ENCODE results near the gene SMYD3. TPM values are rescaled to one million over a fixed set of nuclear protein-coding genes. Genes with fewer than 3 reads are reported as not detected.
A peak's percentile ranks its signal among the peaks of the same experiment; 100 is the strongest.

SMYD3 gene
- total RNA-seq, 3 donors from 2014 or later = 16.3 to 18.0 (median 16.4) TPM

DNA sequence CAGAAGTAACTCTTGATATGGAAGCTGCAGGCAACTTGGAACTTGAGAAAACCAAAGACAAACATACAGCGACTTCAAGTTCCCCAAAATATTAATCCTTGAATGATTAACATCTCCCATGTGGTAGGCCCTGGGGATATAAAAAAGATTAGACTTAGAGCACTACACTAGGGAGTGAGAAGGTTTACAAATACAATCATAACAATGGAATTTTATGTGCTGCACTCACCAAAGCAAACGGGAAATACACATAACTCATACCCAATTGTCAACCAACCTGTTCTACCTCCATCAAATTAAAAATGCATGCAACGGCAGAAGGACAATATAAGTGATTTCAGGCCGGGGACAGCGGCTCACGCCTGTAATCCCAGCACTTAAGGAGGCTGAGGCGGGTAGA is 3.7 kb downstream of the SMYD3 start:
- ATAC-seq (peak; percentile 49), DNase-seq (peak in 1 of 3 donors; percentile 23)
- intact Hi-C loops (cut with DNase I, micrococcal nuclease) = no loop called here
- TF ChIP-seq, protein P1, sequence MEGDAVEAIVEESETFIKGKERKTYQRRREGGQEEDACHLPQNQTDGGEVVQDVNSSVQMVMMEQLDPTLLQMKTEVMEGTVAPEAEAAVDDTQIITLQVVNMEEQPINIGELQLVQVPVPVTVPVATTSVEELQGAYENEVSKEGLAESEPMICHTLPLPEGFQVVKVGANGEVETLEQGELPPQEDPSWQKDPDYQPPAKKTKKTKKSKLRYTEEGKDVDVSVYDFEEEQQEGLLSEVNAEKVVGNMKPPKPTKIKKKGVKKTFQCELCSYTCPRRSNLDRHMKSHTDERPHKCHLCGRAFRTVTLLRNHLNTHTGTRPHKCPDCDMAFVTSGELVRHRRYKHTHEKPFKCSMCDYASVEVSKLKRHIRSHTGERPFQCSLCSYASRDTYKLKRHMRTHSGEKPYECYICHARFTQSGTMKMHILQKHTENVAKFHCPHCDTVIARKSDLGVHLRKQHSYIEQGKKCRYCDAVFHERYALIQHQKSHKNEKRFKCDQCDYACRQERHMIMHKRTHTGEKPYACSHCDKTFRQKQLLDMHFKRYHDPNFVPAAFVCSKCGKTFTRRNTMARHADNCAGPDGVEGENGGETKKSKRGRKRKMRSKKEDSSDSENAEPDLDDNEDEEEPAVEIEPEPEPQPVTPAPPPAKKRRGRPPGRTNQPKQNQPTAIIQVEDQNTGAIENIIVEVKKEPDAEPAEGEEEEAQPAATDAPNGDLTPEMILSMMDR (IDR thresholded peaks at IDR 0.05) = no peak
- H3K4me3 ChIP-seq = no peak overlapping the region
- H3K9me3 ChIP-seq = no peaks in the 10 kb centered on the region
- H3K36me3 ChIP-seq (ENCODE audit: low read depth) = no peaks in the 10 kb centered on the region
- peaks cover 5% of the 10 kb centered on the region for H3K4me1 ChIP-seq (ENCODE audit: low read depth)

DNA sequence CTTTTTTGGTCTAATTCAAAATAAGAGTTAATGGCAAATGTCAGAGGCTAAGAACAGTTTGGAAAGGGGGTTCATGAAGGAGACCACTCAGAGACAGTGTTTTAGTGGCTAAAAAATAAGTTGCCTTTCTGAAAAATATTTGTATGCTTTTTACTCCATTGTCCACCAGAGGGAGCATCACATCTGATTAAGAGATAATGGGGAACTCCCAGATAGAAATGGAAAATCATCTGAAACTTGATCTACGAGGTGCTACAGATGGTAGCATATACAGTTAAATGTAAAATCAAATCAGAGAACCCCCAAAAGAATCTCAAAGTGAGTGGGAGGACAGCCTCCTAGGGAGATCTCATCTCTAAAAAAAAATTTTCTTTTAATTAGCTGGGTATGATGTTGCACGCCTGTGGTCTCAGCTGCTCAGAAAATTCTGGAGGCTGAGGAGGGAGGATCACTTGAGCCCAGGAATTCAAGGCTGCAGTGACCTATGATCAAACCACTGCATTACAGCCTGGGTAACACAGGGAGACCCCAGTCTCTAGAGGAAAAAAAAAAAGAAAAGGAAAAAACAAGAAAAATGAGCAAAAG is 9.7 kb downstream of the SMYD3 start:
- peak; percentile 68 for ATAC-seq
- peak in 1 of 3 donors; percentile 60 for DNase-seq
- intact Hi-C loops (cut with DNase I, micrococcal nuclease) = loop anchor here (5.0 to 10.0 kb wide), 2 partner anchors 255 to 1343 kb away; partner anchors contain the start of gene KIF26B (in 1 of the 2)

DNA sequence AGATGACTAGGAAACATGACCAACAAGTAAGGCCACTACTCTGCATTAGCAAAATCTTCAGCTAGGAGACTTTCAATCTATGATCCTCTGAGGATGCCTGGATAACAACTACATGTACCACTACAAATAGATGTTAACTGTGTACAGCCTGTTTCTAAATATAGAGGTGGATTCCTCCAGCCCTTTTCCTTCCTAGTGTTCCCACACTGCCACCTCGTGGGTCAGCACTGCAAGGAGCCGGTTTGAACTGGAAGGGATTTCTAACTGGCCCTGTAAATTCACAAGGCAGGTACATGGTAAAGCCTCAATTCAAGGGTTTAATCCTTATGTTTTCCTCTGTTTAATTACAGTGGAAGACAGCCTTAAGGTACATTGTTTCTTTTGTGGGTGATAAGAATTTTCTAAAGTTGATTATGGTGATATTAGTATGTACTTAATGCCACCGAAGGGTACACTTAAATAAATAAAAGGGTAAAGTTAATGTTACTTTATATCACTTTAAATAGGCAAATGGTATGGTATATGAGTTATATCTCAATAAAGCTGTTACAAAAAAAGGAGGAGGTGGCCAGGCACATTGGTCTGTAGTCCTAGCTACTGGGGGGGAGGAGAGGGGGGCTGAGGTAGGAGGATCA is 14.4 kb downstream of the SMYD3 start:
- no peak overlapping the region for H3K4me3 ChIP-seq
- ATAC-seq = peak; percentile 88
- H3K36me3 ChIP-seq (ENCODE audit: low read depth) = no peaks in the 10 kb centered on the region
- DNase-seq = peak in 2 of 3 donors; percentile 70 to 78
- intact Hi-C loops (cut with DNase I, micrococcal nuclease) = loop anchor here in 1 of 2 donors (10.0 kb wide), 1 partner anchor 1338 kb away; the partner anchor contains the start of gene KIF26B
- no peaks in the 10 kb centered on the region for H3K9me3 ChIP-seq
- no peaks in the 10 kb centered on the region for H3K4me1 ChIP-seq (ENCODE audit: low read depth)
- TF ChIP-seq, protein P1 (IDR thresholded peaks at IDR 0.05) = peak; percentile 55

More for the DNA sequence above, 9.7 kb downstream of the SMYD3 start:
- Histone ChIP-seq H3K4me3 (no peak overlapping the region), H3K36me3 (ENCODE audit: low read depth) (no peaks in the 10 kb centered on the region), H3K4me1 (ENCODE audit: low read depth) (no peaks in the 10 kb centered on the region), H3K9me3 (no peaks in the 10 kb centered on the region)
- TF ChIP-seq, protein P1 (IDR thresholded peaks at IDR 0.05) = peak; percentile 38

DNA sequence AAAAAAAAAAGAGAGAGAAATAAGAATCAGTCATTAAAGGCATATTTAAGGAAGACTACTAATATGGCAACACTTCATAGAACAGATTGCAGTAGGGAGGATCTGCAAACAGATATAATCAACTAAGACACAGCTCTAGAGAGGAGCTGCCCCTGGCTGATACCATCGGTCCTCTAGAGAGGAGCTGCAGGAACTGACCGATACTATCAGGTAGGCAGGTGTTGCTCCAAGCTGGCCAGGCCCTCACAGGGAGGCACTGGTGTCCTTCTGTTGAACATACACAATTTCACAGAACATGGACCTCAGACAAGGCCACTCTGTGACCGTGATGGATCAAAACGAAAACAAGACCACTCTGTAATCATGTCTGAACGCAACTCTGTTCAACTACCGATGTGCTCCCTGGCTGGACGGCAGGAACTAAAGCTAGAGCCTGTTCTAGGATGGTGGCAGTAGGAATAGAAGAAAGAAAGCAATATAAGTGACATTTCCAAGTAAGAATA is 15.5 kb downstream of the SMYD3 start:
- no peak overlapping the region for H3K4me3 ChIP-seq
- intact Hi-C loops (cut with DNase I, micrococcal nuclease) = loop anchor here in 1 of 2 donors (10.0 kb wide), 1 partner anchor 1337 kb away; the partner anchor contains the start of gene KIF26B
- no peaks in the 10 kb centered on the region for H3K4me1 ChIP-seq (ENCODE audit: low read depth)
- no peaks in the 10 kb centered on the region for H3K36me3 ChIP-seq (ENCODE audit: low read depth)
- no peaks in the 10 kb centered on the region for H3K9me3 ChIP-seq
- TF ChIP-seq, protein P1 (IDR thresholded peaks at IDR 0.05) = no peak
- DNase-seq (no peak), ATAC-seq (no peak)

DNA sequence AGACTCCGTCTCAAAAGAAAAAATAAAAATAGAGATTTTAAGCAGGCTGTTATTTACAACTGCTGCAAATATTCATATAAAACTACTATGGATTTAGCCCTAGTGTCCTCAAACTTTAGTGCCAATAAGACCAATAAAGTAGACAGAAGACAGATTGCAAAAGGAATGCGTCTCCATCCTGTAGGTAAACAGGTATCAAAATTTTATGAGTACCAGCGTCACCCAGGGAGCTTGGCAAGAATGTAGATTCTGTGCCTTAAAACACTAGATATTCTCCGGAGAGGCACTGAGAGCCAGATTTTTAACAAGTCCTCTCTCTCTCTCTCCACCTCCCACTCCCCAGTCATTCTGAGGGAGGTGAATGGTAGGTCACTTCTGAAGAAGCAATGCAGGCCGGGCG is 18.4 kb downstream of the SMYD3 start:
- Histone ChIP-seq H3K4me1 (ENCODE audit: low read depth) (no peaks in the 10 kb centered on the region), H3K36me3 (ENCODE audit: low read depth) (no peaks in the 10 kb centered on the region), H3K9me3 (no peaks in the 10 kb centered on the region), H3K4me3 (no peak overlapping the region)
- intact Hi-C loops (cut with DNase I, micrococcal nuclease) = no loop called here
- no peak for DNase-seq
- TF ChIP-seq, protein P1 (IDR thresholded peaks at IDR 0.05) = no peak
- no peak for ATAC-seq

Data from mucosa of descending colon (tissue), 3 donors.